Tibial nerve (tissue), 4 donors: Measurements from ENCODE around the gene VSTM2B.

Experiments used
- EP300 ChIP-seq, 2 donors: sonication (generic); formaldehyde crosslinking; IDR thresholded peaks; one replicate each; pipeline ENCODE4 v1.6.1; 2017; ENCODE audit warnings: antibody characterized with exemption in 2 of 2, mild to moderate bottlenecking in 1 of 2
- POLR2A ChIP-seq, 2 donors: fragments of 450-650 bp; IDR thresholded peaks; one replicate each; pipeline ENCODE4 v1.6.1; 2017; ENCODE audit warnings: antibody characterized with exemption in 2 of 2, mild to moderate bottlenecking in 2 of 2, moderate library complexity in 2 of 2
- TF ChIP-seq, protein P1 (sequence below), 5 experiments: fragments of 200-600 bp in 3 of 5; fragments of 450-650 bp in 2 of 5; sonication (generic) in 3 of 5; IDR thresholded peaks; one replicate each; pipeline ENCODE4 v1.5.1; 2016 to 2019; ENCODE audit warnings: antibody characterized with exemption in 5 of 5, mild to moderate bottlenecking in 3 of 5, moderate library complexity in 2 of 5

DNA sequence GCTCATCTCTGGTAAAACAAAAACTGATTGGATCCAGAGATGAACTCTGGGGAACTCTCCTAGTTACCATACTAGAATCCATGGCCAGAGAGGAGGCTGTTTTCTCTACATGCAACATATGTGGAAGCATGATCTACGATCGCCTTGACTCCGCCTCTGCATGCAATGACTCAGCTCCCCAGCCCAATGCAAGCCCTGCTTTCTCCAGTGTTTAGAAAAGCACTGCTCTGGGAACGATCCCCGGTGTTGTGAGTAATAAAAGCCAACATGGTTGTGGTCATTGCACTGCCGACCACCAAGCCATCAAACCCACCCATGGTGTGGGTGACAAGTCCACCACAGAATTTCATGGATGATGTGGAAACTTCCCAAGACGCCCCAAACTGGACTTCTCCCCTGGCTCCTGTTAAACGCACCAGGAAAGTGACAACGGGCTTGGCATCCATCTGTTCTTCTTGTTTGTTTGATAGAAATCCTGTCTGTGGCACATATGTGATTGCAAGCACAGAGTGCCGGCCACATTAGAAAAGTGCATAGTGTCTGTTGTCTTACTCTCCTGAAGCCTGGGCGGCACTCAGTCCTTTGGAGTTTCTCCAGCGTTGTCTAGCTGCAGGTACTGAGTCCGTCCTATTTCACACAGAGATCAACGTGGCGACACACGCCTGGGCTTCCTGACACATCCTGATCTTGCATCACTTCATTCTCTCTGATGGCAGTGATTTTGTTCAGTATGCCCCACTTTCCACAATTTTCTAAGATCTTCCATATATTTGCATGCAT, 36.4 kb upstream of the VSTM2B start:
- TF ChIP-seq, protein P1, sequence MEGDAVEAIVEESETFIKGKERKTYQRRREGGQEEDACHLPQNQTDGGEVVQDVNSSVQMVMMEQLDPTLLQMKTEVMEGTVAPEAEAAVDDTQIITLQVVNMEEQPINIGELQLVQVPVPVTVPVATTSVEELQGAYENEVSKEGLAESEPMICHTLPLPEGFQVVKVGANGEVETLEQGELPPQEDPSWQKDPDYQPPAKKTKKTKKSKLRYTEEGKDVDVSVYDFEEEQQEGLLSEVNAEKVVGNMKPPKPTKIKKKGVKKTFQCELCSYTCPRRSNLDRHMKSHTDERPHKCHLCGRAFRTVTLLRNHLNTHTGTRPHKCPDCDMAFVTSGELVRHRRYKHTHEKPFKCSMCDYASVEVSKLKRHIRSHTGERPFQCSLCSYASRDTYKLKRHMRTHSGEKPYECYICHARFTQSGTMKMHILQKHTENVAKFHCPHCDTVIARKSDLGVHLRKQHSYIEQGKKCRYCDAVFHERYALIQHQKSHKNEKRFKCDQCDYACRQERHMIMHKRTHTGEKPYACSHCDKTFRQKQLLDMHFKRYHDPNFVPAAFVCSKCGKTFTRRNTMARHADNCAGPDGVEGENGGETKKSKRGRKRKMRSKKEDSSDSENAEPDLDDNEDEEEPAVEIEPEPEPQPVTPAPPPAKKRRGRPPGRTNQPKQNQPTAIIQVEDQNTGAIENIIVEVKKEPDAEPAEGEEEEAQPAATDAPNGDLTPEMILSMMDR (IDR thresholded peaks at IDR 0.05): no peak
- TF ChIP-seq POLR2A (IDR thresholded peaks at IDR 0.05) (no peak), EP300 (IDR thresholded peaks at IDR 0.05) (no peak)
